Duodenal mucosa (tissue), 2 donors: Measurements from ENCODE around the gene CHP2.
"Not testable (repeated sequence)": the region's sequence is repeated elsewhere in the genome, so short reads cannot be mapped to it uniquely, and the experiment has no call there.

Experiments used
- H3K27ac ChIP-seq: one replicate; pipeline ENCODE4 v1.7.0; 2013; ENCODE audit warnings: low read depth, low read length
- H3K27me3 ChIP-seq, 2 donors: one replicate each; pipeline ENCODE4 v1.7.0; 2013; ENCODE audit warnings: low read length in 2 of 2, control low read depth in 1 of 2; ENCODE audit not compliant: insufficient read depth in 2 of 2, control insufficient read depth in 1 of 2
- H3K36me3 ChIP-seq, 2 donors: one replicate each; pipeline ENCODE4 v1.7.0; 2013; ENCODE audit warnings: low read length in 2 of 2, control low read depth in 1 of 2; ENCODE audit not compliant: insufficient read depth in 2 of 2, control insufficient read depth in 1 of 2
- H3K4me1 ChIP-seq, 2 donors: one replicate each; pipeline ENCODE4 v1.7.0; 2013; ENCODE audit warnings: low read length in 2 of 2, control low read depth in 1 of 2; ENCODE audit not compliant: insufficient read depth in 2 of 2, control insufficient read depth in 1 of 2
- H3K4me3 ChIP-seq, 2 donors: one replicate each; pipeline ENCODE4 v1.7.0; 2013; ENCODE audit warnings: low read length in 2 of 2, low read depth in 1 of 2
- H3K9ac ChIP-seq, 2 donors: one replicate each; pipeline ENCODE4 v1.7.0; 2013; ENCODE audit warnings: low read length in 2 of 2, low read depth in 1 of 2
- H3K9me3 ChIP-seq, 2 donors: one replicate each; pipeline ENCODE4 v1.7.0; 2013; ENCODE audit warnings: low read length in 2 of 2, control low read depth in 1 of 2; ENCODE audit not compliant: control insufficient read depth in 1 of 2

CHP2 gene

GRCh38 chr16:23742766-23743165, 12.1 kb upstream of the CHP2 start:
- Histone ChIP-seq H3K27ac (no peak overlapping the region), H3K9me3 (no peaks in the 10 kb centered on the region), H3K36me3 (no peaks in the 10 kb centered on the region), H3K27me3 (peaks cover 0 to 3% of the 10 kb centered on the region in 2 donors), H3K4me3 (no peak overlapping the region), H3K4me1 (no peaks in the 10 kb centered on the region), H3K9ac (no peak overlapping the region)

DNA sequence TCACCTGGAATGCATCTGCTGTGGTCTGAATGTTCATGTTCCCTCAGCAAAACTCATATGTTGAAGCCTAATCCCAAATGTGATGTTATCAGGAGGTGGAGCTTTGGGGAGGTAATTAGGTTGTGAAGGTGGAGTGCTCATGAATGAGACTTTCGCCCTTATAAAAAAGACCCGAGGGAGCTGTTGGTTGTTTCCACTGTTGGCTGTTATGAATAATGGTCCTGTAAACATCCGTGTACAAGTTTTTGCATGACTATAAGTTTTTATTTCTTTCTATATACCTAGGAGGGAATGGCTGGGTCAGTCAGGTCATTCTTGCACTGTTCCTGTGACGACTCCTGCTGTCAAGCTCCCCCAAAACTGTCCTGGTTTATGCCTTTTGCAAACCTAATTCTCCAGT, 9.6 kb upstream of the CHP2 start:
- H3K4me3 ChIP-seq: no peak overlapping the region
- H3K4me1 ChIP-seq: no peaks in the 10 kb centered on the region
- no peaks in the 10 kb centered on the region for H3K36me3 ChIP-seq
- H3K9ac ChIP-seq: no peak overlapping the region
- H3K27me3 ChIP-seq: no peaks in the 10 kb centered on the region
- H3K27ac ChIP-seq: no peak overlapping the region
- no peaks in the 10 kb centered on the region for H3K9me3 ChIP-seq

GRCh38 chr16:23748630-23749029, 6.2 kb upstream of the CHP2 start:
- Histone ChIP-seq H3K9me3 (no peaks in the 10 kb centered on the region), H3K36me3 (no peaks in the 10 kb centered on the region), H3K9ac (no peak overlapping the region), H3K4me1 (peaks cover 0 to under 1% of the 10 kb centered on the region in 2 donors), H3K27ac (no peak overlapping the region), H3K27me3 (peaks cover 0 to under 1% of the 10 kb centered on the region in 2 donors), H3K4me3 (no peak overlapping the region)

DNA sequence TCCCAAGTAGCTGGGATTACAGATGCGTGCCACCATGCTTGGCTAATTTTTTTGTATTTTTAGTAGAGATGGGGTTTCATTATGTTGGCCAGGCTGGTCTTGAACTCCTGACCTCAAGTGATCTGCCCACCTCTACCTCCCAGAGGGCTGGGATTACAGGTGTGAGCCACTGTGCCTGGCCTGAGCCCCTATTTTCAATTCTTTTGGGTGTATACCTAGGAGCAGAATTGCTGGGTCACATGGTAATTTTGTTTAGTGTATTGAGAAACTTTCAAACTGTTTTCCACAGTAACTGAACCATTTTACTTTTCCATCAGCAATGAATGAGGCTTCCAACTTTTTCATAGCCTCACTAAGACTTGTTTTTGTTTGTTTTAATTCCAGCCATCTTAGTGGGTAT, 3.8 kb upstream of the CHP2 start:
- H3K36me3 ChIP-seq, H3K4me3 ChIP-seq, H3K27me3 ChIP-seq: not testable (repeated sequence)

DNA sequence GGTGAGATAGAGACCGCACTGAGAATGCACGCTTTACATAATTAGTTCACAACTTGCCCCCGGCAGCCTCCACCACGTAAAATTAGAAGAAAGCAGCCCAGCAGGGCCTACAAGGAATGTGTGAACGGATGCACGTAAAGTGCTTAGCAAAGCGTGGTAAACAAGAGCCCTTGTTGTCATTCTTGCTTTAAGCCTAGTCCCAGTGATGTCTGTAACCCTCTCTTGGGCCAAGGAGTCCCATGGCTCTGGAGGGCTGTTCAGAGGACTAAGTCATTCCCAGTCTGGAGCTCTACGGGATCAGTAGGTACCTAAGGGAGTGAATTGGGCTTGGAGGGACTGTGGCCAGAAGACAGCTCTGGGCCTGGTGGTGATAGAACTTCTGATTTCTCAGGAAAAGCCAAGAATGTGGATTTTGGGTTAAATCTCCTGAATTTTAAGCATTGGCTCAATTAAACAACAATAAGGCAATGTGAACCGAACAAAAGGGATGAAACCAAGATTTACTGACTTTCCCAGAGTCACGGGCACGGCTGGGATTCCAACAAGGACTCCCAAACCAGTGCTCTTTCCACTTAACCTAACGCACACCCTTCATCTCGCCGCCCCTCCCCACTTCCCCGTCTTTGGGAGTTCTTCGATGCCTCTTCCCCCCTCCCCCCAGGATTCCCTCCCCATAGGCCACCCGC, 775 bp upstream of the CHP2 start:
- Histone ChIP-seq H3K9ac (peak overlapping the region; percentile 47 to 80), H3K9me3 (no peaks in the 10 kb centered on the region), H3K27ac (peak overlapping the region; percentile 62), H3K36me3 (peaks cover 7 to 17% of the 10 kb centered on the region in 2 donors), H3K4me1 (peaks cover 14 to 24% of the 10 kb centered on the region in 2 donors), H3K4me3 (peak overlapping the region; percentile 78 to 82), H3K27me3 (peaks cover 16 to 22% of the 10 kb centered on the region in 2 donors)

More for the DNA sequence above, 3.8 kb upstream of the CHP2 start:
- H3K27ac ChIP-seq, H3K9me3 ChIP-seq, H3K4me1 ChIP-seq, H3K9ac ChIP-seq: not testable (repeated sequence)

GRCh38 chr16:23755484-23755809, 621 bp downstream of the CHP2 start:
- peak overlapping the region; percentile 78 to 82 for H3K4me3 ChIP-seq

GRCh38 chr16:23757116-23757515, 2.3 kb downstream of the CHP2 start:
- Histone ChIP-seq H3K4me3 (peak overlapping the region; percentile 78 to 82), H3K27ac (no peak overlapping the region), H3K9ac (peak overlapping the region in 1 of 2 donors; percentile 1), H3K36me3 (peaks cover 7 to 17% of the 10 kb centered on the region in 2 donors), H3K27me3 (peaks cover 16 to 22% of the 10 kb centered on the region in 2 donors), H3K4me1 (peaks cover 14 to 25% of the 10 kb centered on the region in 2 donors), H3K9me3 (no peaks in the 10 kb centered on the region)

More at GRCh38 chr16:23755484-23755809, 621 bp downstream of the CHP2 start:
- peaks cover 14 to 25% of the 10 kb centered on the region in 2 donors for H3K4me1 ChIP-seq
- no peaks in the 10 kb centered on the region for H3K9me3 ChIP-seq
- H3K36me3 ChIP-seq: peaks cover 7 to 17% of the 10 kb centered on the region in 2 donors
- peak overlapping the region; percentile 72 to 80 for H3K9ac ChIP-seq
- no peak overlapping the region for H3K27ac ChIP-seq
- H3K27me3 ChIP-seq: peaks cover 16 to 22% of the 10 kb centered on the region in 2 donors

- no peak overlapping the region for H3K9ac ChIP-seq
- H3K27ac ChIP-seq: no peak overlapping the region
- H3K4me3 ChIP-seq: no peak overlapping the region
- H3K27me3 ChIP-seq: peaks cover 16 to 22% of the 10 kb centered on the region in 2 donors
- no peaks in the 10 kb centered on the region for H3K9me3 ChIP-seq
- peaks cover 14 to 25% of the 10 kb centered on the region in 2 donors for H3K4me1 ChIP-seq
- H3K36me3 ChIP-seq: peaks cover 7 to 17% of the 10 kb centered on the region in 2 donors
Observed at GRCh38 chr16:23757937-23758619, 3.3 kb downstream of the CHP2 start.

DNA sequence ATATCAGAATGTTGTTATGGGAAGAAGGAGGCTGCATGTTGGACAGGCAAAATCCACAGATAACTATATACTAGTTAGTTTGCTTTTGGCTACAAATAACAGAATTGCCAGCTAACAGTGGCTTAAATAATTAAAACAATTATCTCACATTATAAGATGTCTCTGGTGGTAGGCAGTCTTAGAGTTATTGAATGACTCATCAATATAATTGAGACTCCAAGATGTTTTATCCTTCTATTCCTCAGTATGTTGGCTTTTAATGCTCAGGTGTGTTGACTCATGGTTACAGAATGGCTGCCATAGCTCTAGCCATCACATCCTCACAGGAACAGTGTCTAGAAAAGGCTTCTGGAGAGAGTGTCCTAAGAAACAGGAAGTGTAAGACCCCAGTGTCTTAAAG, 11.1 kb downstream of the CHP2 start:
- no peak overlapping the region for H3K9ac ChIP-seq
- no peaks in the 10 kb centered on the region for H3K36me3 ChIP-seq
- H3K27me3 ChIP-seq: no peaks in the 10 kb centered on the region
- H3K4me1 ChIP-seq: peaks cover 4 to 10% of the 10 kb centered on the region in 2 donors
- peaks cover 0 to 4% of the 10 kb centered on the region in 2 donors for H3K9me3 ChIP-seq
- peak overlapping the region in 1 of 2 donors; percentile 18 for H3K4me3 ChIP-seq
- H3K27ac ChIP-seq: no peak overlapping the region

DNA sequence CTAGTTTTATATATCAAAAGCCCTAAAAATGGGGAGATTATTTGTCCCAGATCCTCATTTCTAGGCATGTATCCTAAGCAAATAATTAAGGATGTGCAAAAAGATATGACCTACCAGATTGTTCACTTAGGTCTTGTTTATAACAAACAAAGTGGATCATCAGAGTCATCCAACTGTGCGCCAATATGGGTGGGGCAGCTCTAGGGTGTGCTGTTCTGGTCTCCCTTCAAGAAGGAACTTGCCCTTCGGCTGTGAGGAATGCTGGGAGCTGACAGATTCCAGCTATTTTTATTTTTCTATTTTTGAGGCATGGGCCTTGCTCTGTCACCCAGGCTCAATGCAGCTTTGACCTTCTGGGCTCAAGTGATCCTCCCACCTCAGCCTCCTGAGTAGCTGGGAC, 13.8 kb downstream of the CHP2 start:
- Histone ChIP-seq H3K4me3 (no peak overlapping the region), H3K27ac (no peak overlapping the region), H3K9ac (no peak overlapping the region), H3K27me3 (no peaks in the 10 kb centered on the region), H3K9me3 (peaks cover 0 to 4% of the 10 kb centered on the region in 2 donors), H3K36me3 (no peaks in the 10 kb centered on the region), H3K4me1 (peaks cover 4 to 10% of the 10 kb centered on the region in 2 donors)
